Inferior parietal cortex (tissue), 1 donor: ENCODE measurements around the gene BUB3.
"Not testable (repeated sequence)": the region's sequence is repeated elsewhere in the genome, so short reads cannot be mapped to it uniquely, and the experiment has no call there.

Source experiments
- DNase-seq: peaks from one replicate; pipeline ENCODE4 v3.0.0-alpha.2; 2016; ENCODE audit errors: extremely low spot score

The BUB3 gene

DNA sequence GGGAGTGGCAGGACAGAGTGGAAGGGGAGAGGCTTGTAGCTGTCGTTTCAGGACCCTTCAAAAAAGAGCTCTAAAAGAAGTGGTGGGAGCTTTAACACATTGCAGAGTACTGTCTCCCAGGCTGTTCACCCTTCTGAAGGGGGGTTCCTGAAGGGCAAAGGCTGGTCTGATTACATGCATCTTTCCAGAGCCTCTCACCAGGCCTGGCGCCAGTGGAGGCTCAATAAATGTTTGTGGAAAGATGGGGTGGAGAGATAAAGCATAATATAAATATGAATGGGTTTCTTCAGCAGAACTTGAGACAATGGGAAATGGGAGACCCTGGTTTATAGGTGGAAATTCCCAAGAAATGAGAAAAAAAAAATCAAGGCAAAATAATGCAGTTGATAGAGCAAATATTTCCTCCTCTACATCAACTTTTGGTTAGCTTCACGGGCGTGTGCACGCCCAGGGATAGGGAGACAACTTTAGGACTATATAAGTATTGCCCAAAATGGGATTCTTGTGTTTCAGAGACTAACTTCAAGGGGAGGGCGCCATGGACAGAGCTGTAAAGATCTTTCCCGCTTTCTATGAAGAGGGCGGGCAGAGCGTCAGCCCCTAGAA, 613 bp upstream of the BUB3 start:
- DNase-seq: no peak

- DNase-seq: no peak
Measured at GRCh38 chr10:123154711-123155505, 706 bp downstream of the BUB3 start.

DNA sequence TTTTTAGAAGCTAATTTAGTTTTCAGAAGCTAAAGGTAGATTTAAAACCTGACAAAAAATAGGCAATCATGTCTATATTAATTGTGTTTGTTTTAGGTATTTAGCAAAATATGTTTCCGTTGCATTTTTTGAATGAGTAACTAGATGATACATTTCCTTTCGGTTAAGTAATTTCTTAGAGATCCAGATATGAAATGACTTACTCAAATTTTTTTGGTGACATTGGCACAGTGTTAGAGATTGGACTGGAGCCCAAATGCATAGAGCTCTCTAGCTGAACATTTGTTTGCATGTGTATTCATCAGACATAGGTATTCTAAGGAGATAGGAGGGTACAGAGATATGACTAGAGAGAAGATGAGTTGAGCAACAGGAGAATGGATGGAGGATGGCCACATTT, 1.9 kb downstream of the BUB3 start:
- DNase-seq: no peak

- no peak for DNase-seq
Measured at GRCh38 chr10:123157210-123157609, 3.0 kb downstream of the BUB3 start.

DNA sequence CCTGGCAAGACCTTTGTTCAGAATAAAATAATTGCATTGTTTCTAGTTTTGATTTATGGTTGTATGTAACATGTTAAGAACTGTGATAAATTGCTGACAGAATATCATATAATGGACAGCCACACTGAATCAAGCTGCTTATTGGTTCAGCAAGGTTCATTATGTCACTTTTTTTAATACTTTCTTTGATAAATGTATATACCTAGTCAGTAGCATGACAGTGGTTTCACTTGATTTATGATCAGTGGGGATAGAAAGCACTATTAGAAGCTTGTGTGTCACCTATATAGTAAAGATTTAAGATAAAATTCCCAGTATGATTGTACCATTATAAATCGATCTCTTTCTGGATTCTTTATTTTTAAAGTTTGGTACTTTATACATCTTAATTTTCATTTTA, 4.5 kb downstream of the BUB3 start:
- no peak for DNase-seq

GRCh38 chr10:123160311-123160980, 6.2 kb downstream of the BUB3 start:
- DNase-seq: no peak

GRCh38 chr10:123164319-123164718, 10.1 kb downstream of the BUB3 start:
- no peak for DNase-seq

GRCh38 chr10:123165445-123166072, 11.4 kb downstream of the BUB3 start:
- DNase-seq: no peak

- DNase-seq: no peak
Measured at GRCh38 chr10:123166618-123167017, 12.4 kb downstream of the BUB3 start.

DNA sequence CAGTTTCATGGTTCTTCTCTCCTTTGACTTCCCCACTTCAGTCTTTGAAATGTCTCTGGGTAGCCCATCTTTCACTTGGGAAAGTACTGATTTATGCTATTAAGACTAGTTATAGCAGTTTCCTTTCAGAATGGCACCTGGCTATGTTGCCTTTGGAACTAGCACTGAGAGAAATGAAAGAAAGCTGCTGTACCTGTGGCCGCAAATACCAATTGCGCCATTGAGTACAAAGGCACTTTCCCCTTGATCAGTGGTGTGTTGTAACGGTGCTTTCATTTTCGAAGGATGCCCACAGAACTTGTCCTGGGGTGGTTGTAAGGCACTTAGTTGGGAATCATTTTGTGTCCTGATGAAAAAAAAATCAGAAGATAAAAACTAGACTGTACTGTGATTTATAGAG, 16.8 kb downstream of the BUB3 start:
- no peak for DNase-seq

GRCh38 chr10:123171616-123172015, 17.4 kb downstream of the BUB3 start:
- DNase-seq: not testable (repeated sequence)

- no peak for DNase-seq
Measured at GRCh38 chr10:123175389-123176387, 21.5 kb downstream of the BUB3 start.

DNA sequence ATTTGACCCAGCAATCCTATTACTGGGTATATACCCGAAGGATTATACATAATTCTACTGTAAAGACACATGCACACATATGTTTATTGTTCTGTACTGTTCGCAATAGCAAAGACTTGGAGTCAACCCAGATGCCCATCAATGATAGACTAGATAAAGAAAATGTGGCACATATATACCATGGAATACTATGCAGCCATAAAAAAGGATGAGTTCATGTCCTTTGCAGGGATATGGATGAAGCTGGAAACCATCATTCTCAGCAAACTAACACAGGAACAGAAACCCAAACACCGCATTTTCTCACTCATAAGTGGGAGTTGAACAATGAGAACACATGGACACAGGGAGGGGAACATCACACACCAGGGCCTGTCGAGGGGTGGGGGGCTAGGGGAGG, 24.2 kb downstream of the BUB3 start:
- DNase-seq: not testable (repeated sequence)

GRCh38 chr10:123180101-123181090, 26.2 kb downstream of the BUB3 start:
- no peak for DNase-seq

DNA sequence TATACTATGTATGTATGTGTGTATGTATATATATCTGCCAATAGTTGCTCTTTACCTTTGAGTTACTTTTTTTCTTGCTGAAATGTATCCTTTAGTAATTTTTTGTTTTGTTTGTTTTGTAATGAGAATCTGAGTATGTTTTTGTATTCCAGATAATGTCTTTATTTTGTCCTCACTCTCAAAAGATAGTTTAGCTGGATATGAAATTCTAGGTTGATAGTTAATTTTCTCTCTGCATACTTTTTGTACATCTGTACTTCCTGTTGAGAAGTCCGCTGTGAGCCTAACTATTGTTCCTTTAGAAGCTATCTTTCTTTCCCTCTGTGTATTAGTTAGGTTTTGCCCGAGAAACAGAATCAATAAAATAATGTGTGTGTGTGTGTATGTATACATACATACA, 29.5 kb downstream of the BUB3 start:
- DNase-seq: no peak

GRCh38 chr10:123187781-123188180, 33.6 kb downstream of the BUB3 start:
- no peak for DNase-seq

DNA sequence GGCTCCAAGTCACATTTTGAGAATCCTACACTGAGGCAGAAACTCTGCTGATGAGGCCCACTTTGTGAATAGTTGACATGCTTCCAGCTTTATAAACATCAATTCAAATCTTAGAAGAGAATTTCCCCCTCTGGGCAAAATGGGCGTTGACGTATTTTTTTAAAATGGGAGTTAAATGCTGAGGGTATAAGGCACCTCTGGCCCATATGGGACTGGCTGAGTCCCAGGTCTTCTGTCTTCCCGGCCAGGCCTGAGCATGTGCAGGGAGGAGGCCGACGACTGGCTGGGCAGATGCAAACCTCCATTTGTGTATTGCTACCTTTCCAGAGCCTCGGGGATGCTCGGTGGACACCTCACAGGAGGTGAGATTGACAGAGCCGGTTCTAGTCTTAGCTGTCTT, 37.7 kb downstream of the BUB3 start:
- no peak for DNase-seq

DNA sequence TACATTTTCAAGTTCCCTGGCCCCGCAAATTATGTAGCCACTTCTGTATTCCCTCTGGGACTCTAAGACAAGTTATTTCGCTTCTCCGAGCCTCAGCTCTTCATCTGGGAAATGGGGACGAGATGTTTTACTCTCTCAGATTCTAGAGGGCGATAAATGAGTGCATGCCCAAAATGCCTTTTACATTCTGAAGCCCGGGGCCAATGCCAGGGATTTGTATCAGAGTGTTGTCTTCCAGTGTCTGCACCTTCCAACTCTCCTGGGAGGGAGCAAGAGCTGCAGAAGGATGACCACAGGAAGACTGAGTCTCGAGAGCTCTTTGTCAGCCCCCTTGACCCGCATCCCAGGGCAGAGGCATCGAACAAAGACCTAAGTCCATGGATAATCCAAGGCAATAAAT, 39.9 kb downstream of the BUB3 start:
- no peak for DNase-seq

GRCh38 chr10:123200531-123200930, 46.3 kb downstream of the BUB3 start:
- no peak for DNase-seq

GRCh38 chr10:123202506-123202905, 48.3 kb downstream of the BUB3 start:
- DNase-seq: no peak
